GM18868 (cell line): Measurements from ENCODE around the gene RAPGEF1.
A peak's percentile ranks its signal among the peaks of the same experiment; 100 is the strongest.

ENCODE experiments used
- ATAC-seq: cut with Tn5 transposase; IDR thresholded peaks from one replicate; pipeline ENCODE4 v1.9.1; 2021; ENCODE audit warnings: mild to moderate bottlenecking, moderate library complexity; ENCODE audit not compliant: unreplicated experiment

RAPGEF1 gene

GRCh38 chr9:131752231-131752884 lies 12.5 kb upstream of the RAPGEF1 start:
- no peak for ATAC-seq

GRCh38 chr9:131748411-131748955 lies 8.6 kb upstream of the RAPGEF1 start:
- ATAC-seq: no peak

- ATAC-seq: no peak
Observed at GRCh38 chr9:131747352-131747751, 7.5 kb upstream of the RAPGEF1 start.

- ATAC-seq: no peak
Observed at GRCh38 chr9:131745610-131746009, 5.7 kb upstream of the RAPGEF1 start.

- no peak for ATAC-seq
Observed at GRCh38 chr9:131744720-131745201, 4.9 kb upstream of the RAPGEF1 start.

GRCh38 chr9:131744171-131744719 lies 4.4 kb upstream of the RAPGEF1 start:
- ATAC-seq: no peak

- ATAC-seq: no peak
Observed at GRCh38 chr9:131743501-131743900, 3.6 kb upstream of the RAPGEF1 start.

GRCh38 chr9:131743096-131743495 lies 3.2 kb upstream of the RAPGEF1 start:
- no peak for ATAC-seq

GRCh38 chr9:131740898-131741297 lies 1.0 kb upstream of the RAPGEF1 start:
- no peak for ATAC-seq

- peak; percentile 22 for ATAC-seq
Observed at GRCh38 chr9:131739133-131739958, 530 bp downstream of the RAPGEF1 start.

GRCh38 chr9:131738293-131739132 lies 1.4 kb downstream of the RAPGEF1 start:
- ATAC-seq: no peak

- ATAC-seq: no peak
Observed at GRCh38 chr9:131737426-131737825, 2.5 kb downstream of the RAPGEF1 start.

GRCh38 chr9:131736431-131736830 lies 3.4 kb downstream of the RAPGEF1 start:
- no peak for ATAC-seq

GRCh38 chr9:131735238-131736128 lies 4.4 kb downstream of the RAPGEF1 start:
- ATAC-seq: no peak

GRCh38 chr9:131734781-131735180 lies 5.1 kb downstream of the RAPGEF1 start:
- ATAC-seq: no peak

- ATAC-seq: no peak
Observed at GRCh38 chr9:131734165-131734610, 5.7 kb downstream of the RAPGEF1 start.

GRCh38 chr9:131733541-131734061 lies 6.3 kb downstream of the RAPGEF1 start:
- ATAC-seq: no peak

- ATAC-seq: no peak
Observed at GRCh38 chr9:131732636-131733289, 7.1 kb downstream of the RAPGEF1 start.

GRCh38 chr9:131732061-131732526 lies 7.8 kb downstream of the RAPGEF1 start:
- no peak for ATAC-seq
